ENCODE measurements around the gene FURIN.
"Not testable (repeated sequence)": the region's sequence is repeated elsewhere in the genome, so short reads cannot be mapped to it uniquely, and the experiment has no call there.

Gene FURIN

GRCh38 chr15:90887037-90887481, 18.7 kb downstream of the FURIN start:
- Histone ChIP-seq H3K9ac (ENCODE audit: low read length) (no peak overlapping the region), H3K4me3 (ENCODE audit: low read length) (no peak overlapping the region), H3K9me3 (ENCODE audit: control insufficient read depth, low read depth, low read length) (no peaks in the 10 kb centered on the region), H3K36me3 (ENCODE audit: control insufficient read depth, low read depth, low read length) (no peaks in the 10 kb centered on the region), H3K4me1 (ENCODE audit: control insufficient read depth, low read depth, low read length) (peaks cover 7% of the 10 kb centered on the region), H3K27me3 (ENCODE audit: control insufficient read depth, insufficient read depth, low read length) (no peaks in the 10 kb centered on the region), H3K27ac (ENCODE audit: low read length) (no peak overlapping the region)

- Histone ChIP-seq H3K9ac (ENCODE audit: low read length) (no peak overlapping the region), H3K9me3 (ENCODE audit: control insufficient read depth, low read depth, low read length) (no peaks in the 10 kb centered on the region), H3K4me3 (ENCODE audit: low read length) (no peak overlapping the region), H3K27ac (ENCODE audit: low read length) (no peak overlapping the region), H3K4me1 (ENCODE audit: control insufficient read depth, low read depth, low read length) (no peaks in the 10 kb centered on the region), H3K27me3 (ENCODE audit: control insufficient read depth, insufficient read depth, low read length) (no peaks in the 10 kb centered on the region), H3K36me3 (ENCODE audit: control insufficient read depth, low read depth, low read length) (peaks cover 4% of the 10 kb centered on the region)
Measured at GRCh38 chr15:90889313-90889730, 20.9 kb downstream of the FURIN start.

GRCh38 chr15:90889736-90890456, 21.5 kb downstream of the FURIN start:
- Histone ChIP-seq H3K36me3 (ENCODE audit: control insufficient read depth, low read depth, low read length) (peaks cover 4% of the 10 kb centered on the region), H3K9me3 (ENCODE audit: control insufficient read depth, low read depth, low read length) (no peaks in the 10 kb centered on the region), H3K9ac (ENCODE audit: low read length) (no peak overlapping the region), H3K27ac (ENCODE audit: low read length) (no peak overlapping the region), H3K27me3 (ENCODE audit: control insufficient read depth, insufficient read depth, low read length) (no peaks in the 10 kb centered on the region), H3K4me3 (ENCODE audit: low read length) (no peak overlapping the region), H3K4me1 (ENCODE audit: control insufficient read depth, low read depth, low read length) (no peaks in the 10 kb centered on the region)

GRCh38 chr15:90890839-90891238, 22.5 kb downstream of the FURIN start:
- H3K9me3 ChIP-seq (ENCODE audit: control insufficient read depth, low read depth, low read length) = no peaks in the 10 kb centered on the region
- H3K4me3 ChIP-seq (ENCODE audit: low read length) = no peak overlapping the region
- no peaks in the 10 kb centered on the region for H3K27me3 ChIP-seq (ENCODE audit: control insufficient read depth, insufficient read depth, low read length)
- peaks cover 4% of the 10 kb centered on the region for H3K36me3 ChIP-seq (ENCODE audit: control insufficient read depth, low read depth, low read length)
- no peaks in the 10 kb centered on the region for H3K4me1 ChIP-seq (ENCODE audit: control insufficient read depth, low read depth, low read length)
- H3K9ac ChIP-seq (ENCODE audit: low read length) = no peak overlapping the region
- no peak overlapping the region for H3K27ac ChIP-seq (ENCODE audit: low read length)

- H3K27me3 ChIP-seq (ENCODE audit: control insufficient read depth, insufficient read depth, low read length) = no peaks in the 10 kb centered on the region
- no peak overlapping the region for H3K4me3 ChIP-seq (ENCODE audit: low read length)
- no peaks in the 10 kb centered on the region for H3K4me1 ChIP-seq (ENCODE audit: control insufficient read depth, low read depth, low read length)
- no peak overlapping the region for H3K27ac ChIP-seq (ENCODE audit: low read length)
- no peak overlapping the region for H3K9ac ChIP-seq (ENCODE audit: low read length)
- H3K36me3 ChIP-seq (ENCODE audit: control insufficient read depth, low read depth, low read length) = peaks cover 4% of the 10 kb centered on the region
- H3K9me3 ChIP-seq (ENCODE audit: control insufficient read depth, low read depth, low read length) = no peaks in the 10 kb centered on the region
Measured at GRCh38 chr15:90891346-90891949, 23.1 kb downstream of the FURIN start.

GRCh38 chr15:90892023-90892422, 23.6 kb downstream of the FURIN start:
- H3K27me3 ChIP-seq (ENCODE audit: control insufficient read depth, insufficient read depth, low read length) = no peaks in the 10 kb centered on the region
- no peak overlapping the region for H3K4me3 ChIP-seq (ENCODE audit: low read length)
- no peak overlapping the region for H3K9ac ChIP-seq (ENCODE audit: low read length)
- H3K9me3 ChIP-seq (ENCODE audit: control insufficient read depth, low read depth, low read length) = no peaks in the 10 kb centered on the region
- H3K36me3 ChIP-seq (ENCODE audit: control insufficient read depth, low read depth, low read length) = peaks cover 4% of the 10 kb centered on the region
- no peak overlapping the region for H3K27ac ChIP-seq (ENCODE audit: low read length)
- no peaks in the 10 kb centered on the region for H3K4me1 ChIP-seq (ENCODE audit: control insufficient read depth, low read depth, low read length)

GRCh38 chr15:90892498-90893174, 24.2 kb downstream of the FURIN start:
- no peak overlapping the region for H3K9ac ChIP-seq (ENCODE audit: low read length)

GRCh38 chr15:90893175-90894090, 25.0 kb downstream of the FURIN start:
- H3K4me3 ChIP-seq (ENCODE audit: low read length) = no peak overlapping the region
- H3K9ac ChIP-seq (ENCODE audit: low read length) = no peak overlapping the region
- no peaks in the 10 kb centered on the region for H3K4me1 ChIP-seq (ENCODE audit: control insufficient read depth, low read depth, low read length)
- H3K36me3 ChIP-seq (ENCODE audit: control insufficient read depth, low read depth, low read length) = peaks cover 4% of the 10 kb centered on the region
- no peak overlapping the region for H3K27ac ChIP-seq (ENCODE audit: low read length)
- H3K27me3 ChIP-seq (ENCODE audit: control insufficient read depth, insufficient read depth, low read length) = no peaks in the 10 kb centered on the region
- no peaks in the 10 kb centered on the region for H3K9me3 ChIP-seq (ENCODE audit: control insufficient read depth, low read depth, low read length)

More at GRCh38 chr15:90892498-90893174, 24.2 kb downstream of the FURIN start:
- H3K9me3 ChIP-seq (ENCODE audit: control insufficient read depth, low read depth, low read length) = no peaks in the 10 kb centered on the region
- no peaks in the 10 kb centered on the region for H3K4me1 ChIP-seq (ENCODE audit: control insufficient read depth, low read depth, low read length)
- H3K36me3 ChIP-seq (ENCODE audit: control insufficient read depth, low read depth, low read length) = peaks cover 4% of the 10 kb centered on the region
- no peaks in the 10 kb centered on the region for H3K27me3 ChIP-seq (ENCODE audit: control insufficient read depth, insufficient read depth, low read length)
- no peak overlapping the region for H3K27ac ChIP-seq (ENCODE audit: low read length)
- no peak overlapping the region for H3K4me3 ChIP-seq (ENCODE audit: low read length)

- Histone ChIP-seq H3K9ac (ENCODE audit: low read length) (no peak overlapping the region), H3K27me3 (ENCODE audit: control insufficient read depth, insufficient read depth, low read length) (no peaks in the 10 kb centered on the region), H3K4me1 (ENCODE audit: control insufficient read depth, low read depth, low read length) (no peaks in the 10 kb centered on the region), H3K27ac (ENCODE audit: low read length) (no peak overlapping the region), H3K4me3 (ENCODE audit: low read length) (no peak overlapping the region), H3K36me3 (ENCODE audit: control insufficient read depth, low read depth, low read length) (peaks cover 4% of the 10 kb centered on the region), H3K9me3 (ENCODE audit: control insufficient read depth, low read depth, low read length) (no peaks in the 10 kb centered on the region)
Measured at GRCh38 chr15:90895571-90896117, 27.3 kb downstream of the FURIN start.

GRCh38 chr15:90897131-90897655, 28.8 kb downstream of the FURIN start:
- not testable (repeated sequence) for H3K9ac ChIP-seq (ENCODE audit: low read length); H3K27ac ChIP-seq (ENCODE audit: low read length); H3K27me3 ChIP-seq (ENCODE audit: control insufficient read depth, insufficient read depth, low read length); H3K4me3 ChIP-seq (ENCODE audit: low read length); H3K9me3 ChIP-seq (ENCODE audit: control insufficient read depth, low read depth, low read length); H3K4me1 ChIP-seq (ENCODE audit: control insufficient read depth, low read depth, low read length); H3K36me3 ChIP-seq (ENCODE audit: control insufficient read depth, low read depth, low read length)

Data from iPS-18a (cell line).